ENCODE results near the gene TBL1XR1.

TBL1XR1 gene

DNA sequence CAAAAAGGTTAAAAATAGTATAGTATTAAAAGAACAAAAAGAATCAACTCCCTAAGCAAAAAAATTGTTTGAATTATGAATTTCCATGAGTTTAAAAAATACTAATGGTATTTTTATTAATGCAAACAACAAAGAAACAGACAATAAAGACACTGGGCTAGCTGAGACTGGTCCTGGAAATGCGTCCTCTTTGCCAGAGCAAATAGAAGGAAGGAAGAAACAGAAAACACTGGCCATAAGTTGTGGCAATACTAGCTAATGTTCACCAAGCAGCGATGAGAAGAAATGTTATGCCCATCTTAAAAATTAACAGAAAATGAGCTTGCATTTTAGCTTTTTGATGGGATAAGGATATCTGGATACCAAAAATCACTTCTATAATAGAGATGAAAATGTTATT is 88.6 kb downstream of the TBL1XR1 start:
- H3K9me3 ChIP-seq (ENCODE audit: control insufficient read depth, low read length): no peaks in the 10 kb centered on the region
- H3K4me1 ChIP-seq (ENCODE audit: control insufficient read depth, insufficient read depth, low read length, poor library complexity, severe bottlenecking): peaks cover 22% of the 10 kb centered on the region
- H3K36me3 ChIP-seq (ENCODE audit: control insufficient read depth, insufficient read depth, low read length): peaks cover 5% of the 10 kb centered on the region
- no peak overlapping the region for H3K27ac ChIP-seq (ENCODE audit: low read depth, low read length, severe bottlenecking)
- H3K4me3 ChIP-seq (ENCODE audit: extremely low read depth, insufficient read depth, low read length, poor library complexity, severe bottlenecking): no peak overlapping the region
- WGBS, 2 experiments (ENCODE audit: insufficient coverage in 2 of 2): 75 to 83% methylated on average over 1 of the region's 2 CpGs

DNA sequence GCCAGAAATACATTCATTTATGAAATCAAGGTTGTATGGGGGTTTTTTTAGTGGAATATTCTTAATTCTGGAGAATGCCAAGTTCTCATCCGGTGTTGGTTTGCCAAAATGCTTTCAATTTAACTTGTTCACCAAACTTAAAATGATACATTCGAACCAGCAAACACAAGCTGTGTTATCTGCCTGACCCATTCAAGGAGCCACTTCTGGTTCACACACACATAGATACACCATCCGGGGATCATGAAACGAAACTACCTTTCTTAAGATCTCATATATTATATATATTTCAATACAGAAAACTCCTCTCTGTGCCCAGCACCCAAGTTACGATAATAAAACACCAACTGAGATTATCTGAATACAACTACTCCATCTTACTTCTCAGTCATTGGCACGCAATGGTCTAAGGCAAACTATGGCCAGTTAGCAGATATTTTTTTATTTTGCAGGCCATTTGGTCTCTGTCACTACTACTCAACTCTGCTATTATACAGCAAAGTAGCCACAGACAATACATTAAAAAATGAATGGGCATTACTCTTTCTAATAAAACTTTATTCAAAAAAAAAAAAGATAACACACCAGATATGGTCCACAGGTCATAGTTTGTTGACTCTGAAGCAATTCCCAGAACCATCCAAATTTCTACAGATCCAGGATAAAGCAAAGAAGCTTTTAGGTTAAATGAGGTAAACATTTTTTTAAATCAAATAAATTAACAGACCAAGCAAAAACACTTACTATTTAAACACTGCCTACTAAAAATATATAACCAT is 89.6 kb downstream of the TBL1XR1 start:
- peaks cover 1% of the 10 kb centered on the region for H3K36me3 ChIP-seq (ENCODE audit: control insufficient read depth, insufficient read depth, low read length)
- no peaks in the 10 kb centered on the region for H3K9me3 ChIP-seq (ENCODE audit: control insufficient read depth, low read length)
- H3K4me1 ChIP-seq (ENCODE audit: control insufficient read depth, insufficient read depth, low read length, poor library complexity, severe bottlenecking): peaks cover 22% of the 10 kb centered on the region
- 88 to 100% methylated on average over 2 to 3 of the region's 6 CpGs for WGBS, 2 experiments (ENCODE audit: insufficient coverage in 2 of 2)
- H3K27ac ChIP-seq (ENCODE audit: low read depth, low read length, severe bottlenecking): no peak overlapping the region
- no peak overlapping the region for H3K4me3 ChIP-seq (ENCODE audit: extremely low read depth, insufficient read depth, low read length, poor library complexity, severe bottlenecking)

DNA sequence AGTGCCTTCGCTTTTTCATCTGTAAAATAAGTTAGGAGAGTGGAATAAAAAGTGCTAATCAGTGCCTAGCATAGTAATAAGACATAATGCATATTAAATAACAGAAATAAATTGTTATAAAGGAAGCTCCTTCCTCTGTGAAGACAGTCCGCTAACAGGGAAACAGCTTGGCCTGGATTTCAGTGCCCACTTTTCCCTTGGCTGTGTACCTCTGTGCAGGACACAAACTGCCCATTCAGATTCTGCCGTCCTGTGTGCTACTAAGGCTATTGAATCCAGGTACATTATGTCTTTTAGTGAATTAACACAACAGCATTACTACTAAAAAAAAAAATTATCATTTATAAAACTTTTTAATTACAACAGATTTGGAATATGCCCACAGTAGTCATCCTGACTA is 90.7 kb downstream of the TBL1XR1 start:
- peaks cover 22% of the 10 kb centered on the region for H3K4me1 ChIP-seq (ENCODE audit: control insufficient read depth, insufficient read depth, low read length, poor library complexity, severe bottlenecking)
- WGBS, 2 experiments (ENCODE audit: insufficient coverage in 2 of 2): no CpG with 5 or more reads among the region's 3 CpGs
- H3K27ac ChIP-seq (ENCODE audit: low read depth, low read length, severe bottlenecking): no peak overlapping the region

DNA sequence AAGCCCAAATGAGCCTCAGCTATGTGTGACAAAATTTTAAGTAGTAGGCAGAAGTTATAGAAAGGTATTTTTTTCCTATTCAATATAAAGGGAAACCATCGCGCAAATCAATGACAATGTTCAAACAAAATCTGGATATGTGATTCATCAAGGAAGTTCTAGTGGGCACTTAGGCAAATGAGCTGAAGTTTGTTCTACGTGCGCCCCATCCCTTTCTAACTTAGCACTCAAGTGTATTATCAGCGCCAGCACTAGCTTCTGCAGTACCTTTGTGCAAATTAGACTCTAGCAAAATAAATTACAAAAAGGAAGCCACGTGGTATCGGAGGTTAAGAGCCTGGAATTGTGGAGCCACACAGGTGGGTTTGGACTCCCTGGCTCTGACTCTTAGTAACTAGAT is 91.1 kb downstream of the TBL1XR1 start:
- 88 to 91% methylated on average over 5 to 7 of the region's 7 CpGs for WGBS, 2 experiments (ENCODE audit: insufficient coverage in 2 of 2)
- no peaks in the 10 kb centered on the region for H3K36me3 ChIP-seq (ENCODE audit: control insufficient read depth, insufficient read depth, low read length)
- H3K4me3 ChIP-seq (ENCODE audit: extremely low read depth, insufficient read depth, low read length, poor library complexity, severe bottlenecking): no peak overlapping the region
- no peaks in the 10 kb centered on the region for H3K9me3 ChIP-seq (ENCODE audit: control insufficient read depth, low read length)
- H3K4me1 ChIP-seq (ENCODE audit: control insufficient read depth, insufficient read depth, low read length, poor library complexity, severe bottlenecking): peaks cover 19% of the 10 kb centered on the region
- peak overlapping the region; percentile 31 for H3K27ac ChIP-seq (ENCODE audit: low read depth, low read length, severe bottlenecking)

More for the DNA sequence above, 90.7 kb downstream of the TBL1XR1 start:
- Histone ChIP-seq H3K4me3 (ENCODE audit: extremely low read depth, insufficient read depth, low read length, poor library complexity, severe bottlenecking) (no peak overlapping the region), H3K36me3 (ENCODE audit: control insufficient read depth, insufficient read depth, low read length) (no peaks in the 10 kb centered on the region), H3K9me3 (ENCODE audit: control insufficient read depth, low read length) (no peaks in the 10 kb centered on the region)

DNA sequence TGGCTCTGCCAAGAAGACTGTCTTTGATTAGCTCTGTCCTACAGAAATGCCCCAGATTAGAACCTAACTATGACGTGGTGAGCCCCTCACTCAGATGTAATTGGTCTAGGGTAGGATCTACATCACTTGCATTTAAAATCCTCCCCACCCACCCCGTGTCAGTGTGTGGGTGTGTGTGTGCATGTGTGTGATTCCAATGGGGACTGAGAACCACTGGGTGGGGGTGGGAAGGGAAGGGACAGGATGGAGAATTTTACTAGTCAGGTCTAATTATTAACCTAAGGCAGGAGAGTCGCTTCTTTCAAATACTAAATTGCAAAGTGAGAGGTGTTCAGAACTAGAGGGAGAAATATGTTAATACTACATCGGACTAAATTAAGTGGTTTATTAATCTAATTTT is 91.7 kb downstream of the TBL1XR1 start:
- Histone ChIP-seq H3K36me3 (ENCODE audit: control insufficient read depth, insufficient read depth, low read length) (peaks cover 2% of the 10 kb centered on the region), H3K4me1 (ENCODE audit: control insufficient read depth, insufficient read depth, low read length, poor library complexity, severe bottlenecking) (peaks cover 17% of the 10 kb centered on the region), H3K27ac (ENCODE audit: low read depth, low read length, severe bottlenecking) (no peak overlapping the region), H3K9me3 (ENCODE audit: control insufficient read depth, low read length) (no peaks in the 10 kb centered on the region), H3K4me3 (ENCODE audit: extremely low read depth, insufficient read depth, low read length, poor library complexity, severe bottlenecking) (no peak overlapping the region)
- no CpG with 5 or more reads among the region's 4 CpGs for WGBS, 2 experiments (ENCODE audit: insufficient coverage in 2 of 2)

DNA sequence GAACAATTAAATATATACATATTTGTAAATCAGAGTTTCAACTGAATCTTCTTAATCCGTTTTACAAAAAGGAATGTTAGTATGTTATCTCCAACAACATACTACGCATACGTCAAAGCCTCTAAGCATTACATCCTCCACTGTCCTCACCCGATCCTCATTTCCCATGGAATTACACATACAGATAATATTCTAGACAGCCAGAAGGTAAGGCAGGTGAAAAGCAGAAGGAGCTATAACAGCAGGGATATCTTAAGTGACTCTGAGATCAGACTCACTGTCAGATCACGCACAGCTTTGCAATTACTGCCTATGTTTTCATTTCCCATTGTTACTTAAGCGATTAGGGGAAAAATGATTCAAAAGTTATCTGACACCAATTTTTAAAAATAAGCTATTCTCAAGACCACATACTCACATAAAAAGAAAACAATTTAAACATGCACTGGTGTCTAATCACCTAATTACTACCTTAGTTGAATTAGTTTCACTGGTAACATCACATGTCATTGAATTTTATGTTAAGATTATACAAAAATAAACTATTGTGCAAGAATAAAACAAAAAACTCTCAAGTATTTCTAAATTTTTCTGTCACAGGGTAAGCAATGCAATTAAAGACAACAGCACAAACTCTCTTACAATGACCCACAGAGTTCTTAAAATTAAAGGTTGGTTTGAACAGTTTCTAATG is 92.8 kb downstream of the TBL1XR1 start:
- Histone ChIP-seq H3K9me3 (ENCODE audit: control insufficient read depth, low read length) (no peaks in the 10 kb centered on the region), H3K27ac (ENCODE audit: low read depth, low read length, severe bottlenecking) (no peak overlapping the region), H3K36me3 (ENCODE audit: control insufficient read depth, insufficient read depth, low read length) (peaks cover 12% of the 10 kb centered on the region), H3K4me3 (ENCODE audit: extremely low read depth, insufficient read depth, low read length, poor library complexity, severe bottlenecking) (no peak overlapping the region), H3K4me1 (ENCODE audit: control insufficient read depth, insufficient read depth, low read length, poor library complexity, severe bottlenecking) (peaks cover 14% of the 10 kb centered on the region)
- WGBS, 2 experiments (ENCODE audit: insufficient coverage in 2 of 2): 100% methylated on average over 2 to 3 of the region's 6 CpGs

DNA sequence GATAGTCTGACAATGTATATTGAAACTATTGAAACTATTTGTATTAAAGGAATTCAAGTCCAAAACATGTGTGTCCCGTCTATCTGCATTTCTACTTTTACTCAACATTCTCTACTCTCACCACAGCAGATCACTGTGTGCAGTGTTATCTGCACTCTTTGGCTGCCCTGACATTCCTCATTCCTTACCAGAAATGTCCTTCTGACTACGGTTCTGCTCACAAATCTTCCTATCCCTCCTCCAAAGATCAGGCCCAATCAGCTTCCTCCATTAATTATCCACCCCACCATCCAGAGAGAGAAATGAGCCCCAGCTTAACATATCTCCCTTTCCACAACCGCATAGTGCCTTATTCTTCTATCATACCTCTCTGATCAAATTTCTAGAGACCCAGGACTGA is 94.7 kb downstream of the TBL1XR1 start:
- Histone ChIP-seq H3K4me3 (ENCODE audit: extremely low read depth, insufficient read depth, low read length, poor library complexity, severe bottlenecking) (no peak overlapping the region), H3K36me3 (ENCODE audit: control insufficient read depth, insufficient read depth, low read length) (peaks cover 24% of the 10 kb centered on the region), H3K4me1 (ENCODE audit: control insufficient read depth, insufficient read depth, low read length, poor library complexity, severe bottlenecking) (peaks cover 10% of the 10 kb centered on the region), H3K27ac (ENCODE audit: low read depth, low read length, severe bottlenecking) (peak overlapping the region; percentile 51), H3K9me3 (ENCODE audit: control insufficient read depth, low read length) (no peaks in the 10 kb centered on the region)
- WGBS, 2 experiments (ENCODE audit: insufficient coverage in 2 of 2): 25 to 69% methylated on average over 1 to 2 of the region's 3 CpGs

DNA sequence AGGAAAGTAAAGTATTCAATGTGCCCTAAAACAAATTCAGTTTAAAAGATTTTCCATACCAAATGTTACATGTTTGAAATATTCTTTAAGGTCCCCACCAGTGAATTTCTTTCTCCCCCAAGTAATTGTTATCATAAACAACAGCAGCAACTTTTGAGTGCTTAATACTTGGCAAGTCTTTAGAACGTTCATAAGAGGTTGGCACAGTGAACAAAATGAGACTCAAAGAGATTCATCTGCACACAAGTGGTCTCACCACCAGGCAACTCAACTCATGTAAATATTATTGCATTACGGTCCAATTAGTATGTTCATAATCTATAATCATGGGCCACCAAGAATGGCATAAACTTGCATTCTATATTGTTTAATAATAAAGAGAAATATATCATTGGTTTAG is 98.7 kb downstream of the TBL1XR1 start:
- H3K27ac ChIP-seq (ENCODE audit: low read depth, low read length, severe bottlenecking): no peak overlapping the region
- H3K36me3 ChIP-seq (ENCODE audit: control insufficient read depth, insufficient read depth, low read length): peaks cover 54% of the 10 kb centered on the region
- peaks cover 17% of the 10 kb centered on the region for H3K9me3 ChIP-seq (ENCODE audit: control insufficient read depth, low read length)
- WGBS, 2 experiments (ENCODE audit: insufficient coverage in 2 of 2): 100% methylated on average over 1 of the region's 2 CpGs; no CpG with 5 or more reads in 1 of the 2 experiments
- no peaks in the 10 kb centered on the region for H3K4me1 ChIP-seq (ENCODE audit: control insufficient read depth, insufficient read depth, low read length, poor library complexity, severe bottlenecking)
- H3K4me3 ChIP-seq (ENCODE audit: extremely low read depth, insufficient read depth, low read length, poor library complexity, severe bottlenecking): no peak overlapping the region

DNA sequence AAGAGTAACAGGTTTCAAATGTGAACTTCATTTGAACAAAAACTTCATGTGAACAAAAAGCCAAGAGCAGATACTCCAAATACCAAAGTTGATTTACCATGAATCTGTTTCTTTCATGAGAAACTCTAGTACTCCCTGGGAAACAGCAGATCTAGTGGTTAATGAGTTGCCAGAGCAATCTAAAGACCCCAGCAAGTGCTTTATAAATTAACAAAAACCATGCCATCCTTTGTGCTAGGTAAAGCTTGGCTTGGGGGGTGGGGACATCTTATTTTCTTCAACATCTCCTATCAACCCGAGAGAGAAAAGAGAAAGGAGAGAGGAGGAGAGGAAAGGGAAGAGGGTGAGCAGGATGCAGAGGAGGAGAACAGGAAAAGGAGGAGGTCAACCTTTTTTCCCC is 100.7 kb downstream of the TBL1XR1 start:
- H3K27ac ChIP-seq (ENCODE audit: low read depth, low read length, severe bottlenecking): no peak overlapping the region
- H3K9me3 ChIP-seq (ENCODE audit: control insufficient read depth, low read length): peaks cover 19% of the 10 kb centered on the region
- no CpG with 5 or more reads among the region's 1 CpG for WGBS, 2 experiments (ENCODE audit: insufficient coverage in 2 of 2)
- H3K4me3 ChIP-seq (ENCODE audit: extremely low read depth, insufficient read depth, low read length, poor library complexity, severe bottlenecking): no peak overlapping the region
- H3K36me3 ChIP-seq (ENCODE audit: control insufficient read depth, insufficient read depth, low read length): peaks cover 60% of the 10 kb centered on the region
- no peaks in the 10 kb centered on the region for H3K4me1 ChIP-seq (ENCODE audit: control insufficient read depth, insufficient read depth, low read length, poor library complexity, severe bottlenecking)

DNA sequence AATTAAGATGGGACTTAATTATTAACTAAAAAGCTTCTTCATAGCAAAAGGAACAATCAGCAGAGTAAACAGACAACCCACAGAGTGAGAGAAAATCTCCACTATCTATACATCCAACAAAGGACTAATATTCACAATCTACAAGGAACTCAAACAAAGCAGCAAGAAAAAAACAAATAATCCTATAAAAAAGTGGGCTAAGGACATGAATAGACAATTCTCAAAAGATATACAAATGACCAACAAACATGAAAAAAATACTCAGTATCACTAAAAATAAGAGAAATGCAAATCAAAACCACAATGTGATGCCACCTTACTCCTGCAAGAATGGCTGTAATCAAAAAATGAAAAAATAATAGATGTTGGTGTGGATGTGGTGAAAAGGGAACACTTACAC is 103.3 kb downstream of the TBL1XR1 start:
- H3K4me3 ChIP-seq (ENCODE audit: extremely low read depth, insufficient read depth, low read length, poor library complexity, severe bottlenecking): no peak overlapping the region
- peaks cover 19% of the 10 kb centered on the region for H3K9me3 ChIP-seq (ENCODE audit: control insufficient read depth, low read length)
- no peaks in the 10 kb centered on the region for H3K4me1 ChIP-seq (ENCODE audit: control insufficient read depth, insufficient read depth, low read length, poor library complexity, severe bottlenecking)
- H3K27ac ChIP-seq (ENCODE audit: low read depth, low read length, severe bottlenecking): no peak overlapping the region
- H3K36me3 ChIP-seq (ENCODE audit: control insufficient read depth, insufficient read depth, low read length): peaks cover 61% of the 10 kb centered on the region

DNA sequence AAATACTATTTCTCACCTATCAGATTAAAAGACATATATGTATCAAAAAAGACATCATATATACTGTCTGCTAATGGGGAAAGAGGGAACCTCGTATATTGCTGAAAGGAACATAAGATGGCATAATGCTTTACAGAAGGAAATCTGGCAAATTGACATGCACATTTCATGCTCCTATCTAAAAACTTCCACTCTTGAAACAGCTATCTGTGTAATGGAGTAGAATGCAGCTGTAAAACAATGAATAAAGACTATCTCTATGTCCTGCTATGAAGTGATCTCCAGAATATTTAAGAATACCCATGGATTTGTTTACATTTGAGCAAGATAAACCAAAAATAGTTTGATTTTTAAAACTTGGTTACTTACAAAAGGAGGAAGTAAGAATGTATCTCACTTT is 107.4 kb downstream of the TBL1XR1 start:
- WGBS, 2 experiments (ENCODE audit: insufficient coverage in 2 of 2): no CpG with 5 or more reads among the region's 1 CpG
- Histone ChIP-seq H3K27ac (ENCODE audit: low read depth, low read length, severe bottlenecking) (no peak overlapping the region), H3K4me1 (ENCODE audit: control insufficient read depth, insufficient read depth, low read length, poor library complexity, severe bottlenecking) (no peaks in the 10 kb centered on the region)

More for the DNA sequence above, 107.4 kb downstream of the TBL1XR1 start:
- Histone ChIP-seq H3K4me3 (ENCODE audit: extremely low read depth, insufficient read depth, low read length, poor library complexity, severe bottlenecking) (no peak overlapping the region), H3K9me3 (ENCODE audit: control insufficient read depth, low read length) (peaks cover 13% of the 10 kb centered on the region), H3K36me3 (ENCODE audit: control insufficient read depth, insufficient read depth, low read length) (peaks cover 36% of the 10 kb centered on the region)

Measured in mesodermal cell (in vitro differentiated cells).